HG02885 (cell line): ENCODE results near the gene ADAMTS19.

Experiments used
- ATAC-seq: cut with Tn5 transposase; IDR thresholded peaks from one replicate; pipeline ENCODE4 v1.9.1; 2021; ENCODE audit warnings: mild to moderate bottlenecking; ENCODE audit not compliant: unreplicated experiment, poor library complexity

Gene ADAMTS19

GRCh38 chr5:129658801-129659200 is 198.7 kb downstream of the ADAMTS19 start:
- no peak for ATAC-seq

GRCh38 chr5:129661366-129662035 is 201.4 kb downstream of the ADAMTS19 start:
- ATAC-seq = no peak

GRCh38 chr5:129664336-129664937 is 204.3 kb downstream of the ADAMTS19 start:
- ATAC-seq = peak; percentile 89

GRCh38 chr5:129670957-129671500 is 210.9 kb downstream of the ADAMTS19 start:
- no peak for ATAC-seq

GRCh38 chr5:129672006-129672405 is 211.9 kb downstream of the ADAMTS19 start:
- ATAC-seq = no peak

- ATAC-seq = no peak
Observed at GRCh38 chr5:129679671-129680070, 219.6 kb downstream of the ADAMTS19 start.

GRCh38 chr5:129687941-129688340 is 227.8 kb downstream of the ADAMTS19 start:
- ATAC-seq = no peak

- no peak for ATAC-seq
Observed at GRCh38 chr5:129689045-129689444, 228.9 kb downstream of the ADAMTS19 start.

GRCh38 chr5:129691220-129691619 is 231.1 kb downstream of the ADAMTS19 start:
- ATAC-seq = no peak

- no peak for ATAC-seq
Observed at GRCh38 chr5:129696636-129697035, 236.5 kb downstream of the ADAMTS19 start.

GRCh38 chr5:129698661-129699060 is 238.6 kb downstream of the ADAMTS19 start:
- ATAC-seq = no peak

GRCh38 chr5:129716235-129716634 is 256.1 kb downstream of the ADAMTS19 start:
- ATAC-seq = no peak

- ATAC-seq = no peak
Observed at GRCh38 chr5:129716651-129717050, 256.6 kb downstream of the ADAMTS19 start.

GRCh38 chr5:129717751-129718310 is 257.7 kb downstream of the ADAMTS19 start:
- ATAC-seq = no peak

- no peak for ATAC-seq
Observed at GRCh38 chr5:129718471-129719090, 258.5 kb downstream of the ADAMTS19 start.

GRCh38 chr5:129724222-129724621 is 264.1 kb downstream of the ADAMTS19 start:
- no peak for ATAC-seq

GRCh38 chr5:129724647-129725046 is 264.5 kb downstream of the ADAMTS19 start:
- ATAC-seq = no peak

- ATAC-seq = no peak
Observed at GRCh38 chr5:129739773-129740172, 279.7 kb downstream of the ADAMTS19 start.

- no peak for ATAC-seq
Observed at GRCh38 chr5:129743541-129744187, 283.6 kb downstream of the ADAMTS19 start.

- no peak for ATAC-seq
Observed at GRCh38 chr5:129745997-129746396, 285.9 kb downstream of the ADAMTS19 start.

- ATAC-seq = no peak
Observed at GRCh38 chr5:129746876-129747275, 286.8 kb downstream of the ADAMTS19 start.
